GM18519 (cell line): ENCODE measurements around the gene IRX4.
"Not testable (repeated sequence)": the region's sequence is repeated elsewhere in the genome, so short reads cannot be mapped to it uniquely, and the experiment has no call there.

Experiments used
- ATAC-seq: cut with Tn5 transposase; IDR thresholded peaks from one replicate; pipeline ENCODE4 v1.9.1; 2021; ENCODE audit warnings: mild to moderate bottlenecking, moderate library complexity; ENCODE audit not compliant: unreplicated experiment, low FRiP score

The IRX4 gene

DNA sequence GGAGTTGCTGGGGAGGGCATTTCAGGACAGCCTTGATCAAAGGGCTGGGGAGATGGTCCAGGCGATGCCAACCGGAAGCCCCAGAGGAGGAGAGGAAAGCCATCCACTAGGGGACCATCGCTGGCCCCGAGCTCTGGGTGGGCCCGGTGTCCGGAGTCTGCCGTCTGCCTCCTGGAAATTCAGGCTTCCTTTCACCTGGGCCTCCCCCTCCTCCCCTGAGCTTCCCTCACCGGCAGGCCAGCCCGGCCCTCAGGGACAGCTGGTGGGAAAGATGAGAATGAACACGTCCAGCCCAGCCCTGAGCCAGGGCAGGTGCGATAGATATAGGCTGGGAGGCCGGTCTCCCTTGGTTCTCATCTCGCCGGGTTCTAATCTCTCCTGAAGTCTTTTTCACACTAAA is 17.2 kb downstream of the IRX4 start:
- ATAC-seq, result no peak

GRCh38 chr5:1864896-1865440 is 17.8 kb downstream of the IRX4 start:
- ATAC-seq, result no peak

- no peak for ATAC-seq
Observed at GRCh38 chr5:1860949-1861348, 21.8 kb downstream of the IRX4 start.

GRCh38 chr5:1860021-1860610 is 22.6 kb downstream of the IRX4 start:
- ATAC-seq, result no peak

GRCh38 chr5:1859099-1859498 is 23.6 kb downstream of the IRX4 start:
- ATAC-seq, result no peak

GRCh38 chr5:1858436-1858835 is 24.3 kb downstream of the IRX4 start:
- no peak for ATAC-seq

- ATAC-seq, result no peak
Observed at GRCh38 chr5:1857256-1857600, 25.5 kb downstream of the IRX4 start.

DNA sequence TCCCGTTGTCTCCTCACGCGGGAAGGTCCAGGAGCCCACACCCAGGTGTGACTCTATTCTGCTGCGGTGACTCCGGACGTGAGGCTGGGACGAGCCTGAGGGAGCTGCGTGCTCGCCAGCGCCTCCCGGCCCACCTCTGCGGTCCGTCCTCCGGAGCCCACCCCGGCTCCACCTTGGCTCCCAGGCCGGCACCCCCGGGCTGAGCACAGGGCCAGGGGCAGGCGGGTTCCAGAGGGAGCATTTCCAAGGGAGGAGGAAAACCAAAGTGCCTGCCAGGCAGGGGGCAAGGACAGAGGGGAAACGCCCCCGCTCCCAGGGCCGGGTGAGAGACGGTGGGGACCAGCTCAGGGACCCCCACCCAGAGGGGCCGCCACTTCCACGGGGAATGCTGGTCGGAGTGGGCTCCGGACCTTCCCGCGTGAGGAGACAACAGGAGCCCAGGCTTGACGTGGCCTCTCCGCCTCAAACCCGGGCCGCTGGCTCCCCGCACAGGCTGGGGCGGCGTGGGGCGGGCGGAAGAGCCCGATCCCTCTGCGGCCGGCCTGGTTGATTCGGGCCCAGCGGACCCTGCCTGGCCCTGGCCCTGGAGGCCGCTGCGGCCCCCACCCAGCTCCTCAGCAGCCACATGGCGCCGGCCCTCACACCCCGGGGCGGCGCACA is 26.0 kb downstream of the IRX4 start:
- ATAC-seq, result no peak

- no peak for ATAC-seq
Observed at GRCh38 chr5:1855596-1855995, 27.1 kb downstream of the IRX4 start.

DNA sequence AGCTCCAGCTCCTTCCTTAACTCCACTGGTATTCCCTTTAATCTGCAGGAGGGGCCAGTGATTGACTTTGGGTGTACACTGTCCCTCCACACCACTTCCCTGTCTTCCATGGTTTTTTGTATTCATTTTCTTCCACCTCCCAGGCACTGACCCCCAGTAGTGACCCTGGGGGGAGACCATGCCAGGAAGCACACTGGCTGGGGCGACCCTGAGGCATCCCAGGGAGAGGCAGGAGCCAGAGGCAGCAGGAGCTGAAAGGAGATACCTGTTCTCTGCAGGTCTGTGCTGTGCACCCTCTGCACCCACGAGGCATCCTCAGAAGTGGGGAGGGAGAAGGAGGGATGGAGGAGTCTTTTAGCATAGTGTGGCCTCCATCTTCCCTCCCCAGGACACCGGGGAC is 27.6 kb downstream of the IRX4 start:
- no peak for ATAC-seq

- ATAC-seq, result no peak
Observed at GRCh38 chr5:1853531-1853930, 29.2 kb downstream of the IRX4 start.

DNA sequence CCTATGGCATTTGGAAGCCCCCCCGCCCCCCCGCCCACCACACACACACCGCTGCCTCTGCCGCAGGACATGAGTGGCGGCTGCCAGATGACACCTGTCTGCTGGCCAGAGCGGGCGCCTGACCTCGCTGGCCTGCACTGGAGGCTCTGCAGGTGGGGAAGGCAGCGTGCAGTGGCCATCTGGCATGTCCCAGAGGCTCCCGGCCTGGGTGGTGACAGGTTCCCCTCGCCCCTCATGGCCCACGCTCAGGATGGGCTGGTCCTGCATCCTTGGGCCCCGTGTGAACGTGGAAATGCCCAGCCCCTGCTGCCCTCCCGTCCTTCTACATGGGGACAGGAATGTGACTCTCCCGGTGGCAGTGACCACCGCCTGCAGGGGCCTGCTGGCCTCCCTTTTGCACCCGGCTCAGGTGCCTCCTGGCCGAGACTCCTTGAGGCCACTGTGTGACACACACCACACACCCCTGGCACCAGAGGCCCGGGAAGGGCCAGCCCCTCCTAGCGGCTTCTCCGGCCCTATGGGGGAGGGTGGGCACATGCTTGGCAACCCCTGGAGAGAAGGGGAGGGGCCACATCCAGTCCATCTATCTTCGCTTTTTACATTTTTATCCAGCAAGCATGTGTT is 30.3 kb downstream of the IRX4 start:
- no peak for ATAC-seq

DNA sequence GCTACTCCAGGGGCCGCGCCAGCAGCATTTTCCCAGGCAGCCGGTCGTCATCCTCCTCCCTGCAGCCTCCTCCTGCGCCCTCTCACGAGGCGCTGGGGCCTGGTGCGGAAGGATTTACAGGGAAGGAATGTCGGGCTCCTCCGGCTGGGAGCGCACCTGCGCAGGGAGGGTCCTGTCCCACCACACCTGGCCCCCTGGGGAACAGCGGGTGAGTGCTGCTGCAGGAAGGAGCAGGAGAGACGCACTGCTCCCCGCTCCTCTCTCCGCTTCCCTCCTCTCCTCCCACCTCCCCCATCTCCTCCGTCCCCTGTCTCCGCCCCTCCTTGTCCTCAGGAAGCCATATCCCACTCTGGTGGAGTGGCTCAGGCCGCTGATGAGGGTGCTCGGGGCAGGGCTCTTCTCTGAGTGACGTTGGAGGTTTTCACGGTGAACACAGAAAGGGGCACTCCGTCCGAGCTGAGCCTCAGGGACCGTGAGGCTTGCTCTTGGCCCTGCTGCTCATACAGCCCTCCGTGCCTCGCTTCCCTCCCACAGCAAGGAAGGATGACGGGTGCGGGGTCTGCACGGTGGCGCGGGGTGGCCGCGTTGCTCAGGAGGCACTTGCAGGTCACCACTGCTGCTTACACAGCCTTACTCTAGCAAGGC is 31.3 kb downstream of the IRX4 start:
- no peak for ATAC-seq

DNA sequence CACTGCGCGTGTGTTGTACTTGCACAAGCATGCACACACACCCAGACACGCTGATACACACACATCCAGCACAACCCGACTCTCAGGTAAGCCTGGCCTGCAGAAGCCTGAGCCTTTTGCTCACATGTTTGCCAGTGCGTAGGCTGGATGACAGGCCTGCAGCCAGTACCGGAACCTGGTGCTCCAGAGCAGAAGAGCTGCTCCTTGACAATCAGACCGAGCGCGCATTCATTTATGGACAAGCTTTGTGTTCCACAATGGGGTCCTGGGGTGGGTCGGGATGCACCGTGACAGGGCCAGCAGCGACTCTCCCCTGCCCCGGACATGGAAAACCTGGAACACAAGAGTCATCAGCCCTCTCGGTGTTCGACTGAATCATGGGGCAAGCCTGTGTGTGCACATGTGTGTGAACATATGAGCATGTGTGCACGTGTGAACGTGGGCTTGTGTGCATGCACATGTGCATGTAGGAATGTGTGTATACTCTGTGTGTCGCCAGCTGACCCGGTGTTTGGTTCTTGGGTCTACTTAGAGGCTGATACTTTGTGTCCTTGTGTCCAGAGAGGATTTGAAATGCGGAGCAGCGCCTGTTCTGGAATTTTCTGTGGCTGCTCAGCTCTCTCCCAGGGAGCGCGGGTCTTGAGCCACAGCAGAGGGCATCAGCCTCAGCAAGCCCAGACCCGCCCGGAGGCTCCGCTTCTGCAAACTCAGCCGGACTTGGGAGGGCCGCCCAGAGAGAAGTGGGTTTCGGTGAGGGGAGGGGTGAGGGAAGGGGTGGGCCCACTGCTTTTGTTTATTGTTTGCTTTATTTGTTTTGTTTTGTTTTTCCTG is 32.2 kb downstream of the IRX4 start:
- no peak for ATAC-seq

- ATAC-seq, result no peak
Observed at GRCh38 chr5:1847611-1848010, 35.1 kb downstream of the IRX4 start.

DNA sequence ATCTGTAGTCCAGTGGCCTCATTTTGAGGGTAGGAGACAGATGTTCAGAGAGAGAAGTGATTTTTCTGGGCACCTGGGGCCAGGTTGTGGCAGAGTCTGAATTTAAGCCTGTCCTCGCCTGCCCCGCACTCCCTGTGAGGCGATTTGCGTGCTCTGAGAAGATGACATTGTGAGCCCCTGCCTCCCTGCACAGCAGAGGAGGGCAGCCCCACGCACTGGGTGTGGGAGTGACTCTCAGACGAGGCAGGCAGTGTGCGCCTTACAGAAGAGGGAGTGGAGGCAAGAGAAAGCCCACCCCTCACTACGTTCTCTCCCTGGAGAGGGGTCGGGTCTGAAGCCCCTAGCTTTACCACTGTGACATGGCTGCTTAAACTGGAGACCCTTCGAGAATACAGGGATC is 35.7 kb downstream of the IRX4 start:
- no peak for ATAC-seq

DNA sequence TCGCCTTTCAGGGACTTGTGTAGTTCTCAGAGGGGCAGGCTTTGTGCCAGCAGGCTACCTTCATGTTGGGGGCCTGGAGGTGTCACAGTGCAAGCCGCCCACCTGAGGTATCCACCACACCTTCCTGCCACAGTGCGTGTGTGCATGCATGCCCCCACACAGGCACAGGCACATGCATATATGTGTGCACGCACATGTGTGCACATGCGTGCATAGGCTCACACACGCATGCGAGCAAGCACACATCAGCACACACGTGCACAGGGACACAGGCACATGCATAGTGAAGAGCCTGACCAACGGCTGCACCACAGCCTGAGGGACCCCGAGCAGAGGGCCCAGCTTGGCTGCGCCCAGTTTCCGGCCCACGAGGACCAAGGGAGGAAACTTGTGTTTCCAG is 36.1 kb downstream of the IRX4 start:
- no peak for ATAC-seq

- no peak for ATAC-seq
Observed at GRCh38 chr5:1845696-1846095, 37.0 kb downstream of the IRX4 start.

- ATAC-seq, result no peak
Observed at GRCh38 chr5:1844708-1845436, 37.9 kb downstream of the IRX4 start.

- not testable (repeated sequence) for ATAC-seq
Observed at GRCh38 chr5:1843761-1844160, 39.0 kb downstream of the IRX4 start.
